Measurements from ENCODE around the gene ADCY1.

Gene ADCY1

GRCh38 chr7:45655539-45655938, 81.4 kb downstream of the ADCY1 start:
- no peak for TF ChIP-seq CTCF (IDR thresholded peaks at IDR 0.05)

- no peak for TF ChIP-seq CTCF (IDR thresholded peaks at IDR 0.05)
Observed at GRCh38 chr7:45656431-45656830, 82.3 kb downstream of the ADCY1 start.

- no peak for TF ChIP-seq CTCF (IDR thresholded peaks at IDR 0.05)
Observed at GRCh38 chr7:45657136-45657889, 83.1 kb downstream of the ADCY1 start.

GRCh38 chr7:45657890-45658715, 83.9 kb downstream of the ADCY1 start:
- no peak for TF ChIP-seq CTCF (IDR thresholded peaks at IDR 0.05)

GRCh38 chr7:45658716-45659495, 84.7 kb downstream of the ADCY1 start:
- TF ChIP-seq CTCF (IDR thresholded peaks at IDR 0.05), result no peak

- no peak for TF ChIP-seq CTCF (IDR thresholded peaks at IDR 0.05)
Observed at GRCh38 chr7:45659496-45660139, 85.5 kb downstream of the ADCY1 start.

Measured in LNCAP (cell line).